ENCODE results near the gene QSER1.
"Not testable (repeated sequence)": the region's sequence is repeated elsewhere in the genome, so short reads cannot be mapped to it uniquely, and the experiment has no call there.

The QSER1 gene

DNA sequence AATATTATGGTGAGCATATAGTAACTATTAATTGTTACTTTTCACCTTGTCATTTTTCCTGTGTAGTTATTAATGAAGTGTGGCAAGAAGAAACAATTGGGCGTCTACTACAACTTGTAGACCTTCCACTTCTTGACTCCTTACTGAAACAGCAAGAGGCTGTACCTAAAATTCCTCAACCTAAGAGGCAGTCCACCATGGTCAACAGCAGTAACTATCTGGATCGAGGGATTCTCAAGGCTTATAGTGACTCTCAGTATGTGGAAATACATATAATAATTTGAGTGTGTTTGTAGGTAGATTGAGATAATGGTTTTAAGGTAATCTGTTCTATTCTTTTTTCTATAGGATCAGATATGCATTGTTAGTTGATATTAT is 135.9 kb downstream of the QSER1 start:
- H3K36me3 ChIP-seq (ENCODE audit: control insufficient read depth, low read length): no peaks in the 10 kb centered on the region
- H3K4me2 ChIP-seq (ENCODE audit: low read length): no peak overlapping the region
- H3K79me2 ChIP-seq (ENCODE audit: control insufficient read depth, low read length): no peaks in the 10 kb centered on the region
- H4K20me1 ChIP-seq (ENCODE audit: control insufficient read depth, insufficient read depth, low read depth, low read length): no peaks in the 10 kb centered on the region
- H3F3A ChIP-seq (ENCODE audit: control insufficient read depth, insufficient read depth): no peaks in the 10 kb centered on the region
- H3K27me3 ChIP-seq (ENCODE audit: control insufficient read depth, low read length): peaks cover 33% of the 10 kb centered on the region
- H3K4me1 ChIP-seq (ENCODE audit: control insufficient read depth, low read length): no peaks in the 10 kb centered on the region
- no peak overlapping the region for H3K27ac ChIP-seq (ENCODE audit: low read depth, low read length)
- no peak for TF ChIP-seq EZH2phosphoT487 (IDR thresholded peaks at IDR 0.05; ENCODE audit: borderline replicate concordance, low read length)
- no peaks in the 10 kb centered on the region for H3K9me2 ChIP-seq (replicated peaks; ENCODE audit: control insufficient read depth, low read length)
- H3K4me3 ChIP-seq (ENCODE audit: low read length): no peak overlapping the region
- H3K9me3 ChIP-seq (ENCODE audit: control insufficient read depth, insufficient read depth, low read length): no peaks in the 10 kb centered on the region

DNA sequence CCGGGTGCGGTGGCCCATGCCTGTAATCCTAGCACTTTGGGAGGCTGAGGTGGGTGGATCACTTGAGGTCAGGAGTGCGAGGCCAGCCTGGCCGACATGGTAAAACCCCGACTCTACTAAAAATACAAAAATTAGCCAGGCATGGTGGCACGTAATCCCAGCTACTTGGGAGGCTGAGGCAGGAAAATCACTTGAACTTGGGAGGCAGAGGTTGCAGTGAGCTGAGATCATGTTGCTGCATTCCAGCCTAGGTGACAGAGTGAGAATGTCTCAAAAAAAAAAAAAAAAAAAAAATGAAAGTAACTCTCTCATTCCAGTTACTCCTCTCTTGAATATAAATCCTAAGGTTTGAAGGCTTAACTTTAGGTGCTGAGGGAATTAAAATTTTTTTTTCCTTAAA is 136.6 kb downstream of the QSER1 start:
- H3K27ac ChIP-seq (ENCODE audit: low read depth, low read length); H4K20me1 ChIP-seq (ENCODE audit: control insufficient read depth, insufficient read depth, low read depth, low read length); H3K9me2 ChIP-seq (replicated peaks; ENCODE audit: control insufficient read depth, low read length); H3F3A ChIP-seq (ENCODE audit: control insufficient read depth, insufficient read depth); H3K4me2 ChIP-seq (ENCODE audit: low read length); H3K9me3 ChIP-seq (ENCODE audit: control insufficient read depth, insufficient read depth, low read length); H3K79me2 ChIP-seq (ENCODE audit: control insufficient read depth, low read length); H3K4me3 ChIP-seq (ENCODE audit: low read length); H3K36me3 ChIP-seq (ENCODE audit: control insufficient read depth, low read length); H3K4me1 ChIP-seq (ENCODE audit: control insufficient read depth, low read length): not testable (repeated sequence)
- peaks cover 33% of the 10 kb centered on the region for H3K27me3 ChIP-seq (ENCODE audit: control insufficient read depth, low read length)
